NCI-H1105 treated with DMSO at 0.1 percent for 48 hours (cell line): ENCODE measurements around the gene NHP2.
"Not testable (repeated sequence)": the region's sequence is repeated elsewhere in the genome, so short reads cannot be mapped to it uniquely, and the experiment has no call there.

Experiments
- DNase-seq: peaks from one replicate; lab custom pipeline; 2025; lab: John Stamatoyannopoulos, UW

The NHP2 gene

DNA sequence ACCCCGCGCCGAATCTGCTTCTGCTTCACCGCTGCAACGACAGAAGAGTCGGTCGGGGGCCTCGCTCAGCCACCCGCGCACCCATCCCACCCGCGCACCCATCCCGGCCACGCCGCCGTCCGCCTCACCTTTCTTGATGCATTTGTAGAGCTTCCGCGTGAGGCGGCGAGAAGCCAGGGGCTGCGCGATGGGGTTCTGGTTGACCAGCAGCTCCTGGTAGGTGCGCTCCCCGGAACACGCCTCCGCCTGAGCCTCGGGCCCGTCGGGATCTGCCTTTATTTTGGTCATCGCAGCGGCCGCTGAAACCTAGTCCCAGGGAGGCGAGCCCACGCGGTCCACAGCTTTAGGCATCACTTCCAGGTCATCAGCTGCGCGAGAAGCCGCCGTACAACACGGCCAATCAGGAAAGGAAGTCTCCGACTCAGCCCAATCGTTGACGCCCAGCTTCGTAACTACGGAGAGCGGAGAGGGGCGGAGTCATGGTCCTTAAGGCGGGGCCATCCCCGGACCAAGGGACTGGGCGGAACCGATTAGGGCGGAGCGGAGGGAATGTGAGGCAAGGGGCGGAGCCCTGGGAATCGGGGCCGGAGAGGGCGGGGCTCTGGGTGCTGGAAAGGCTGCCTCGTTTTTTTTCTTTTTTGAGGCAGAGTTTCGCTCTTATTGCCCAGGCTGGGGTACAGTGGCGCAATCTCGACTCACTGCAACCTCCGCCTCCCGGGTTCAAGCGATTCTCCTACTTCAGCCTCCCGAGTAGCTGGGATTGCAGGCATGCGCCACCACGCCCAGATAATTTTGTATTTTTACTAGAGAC, at the start of gene NHP2:
NHP2 (minus strand) TSS at position 356 of the 811 bp plus-strand sequence; CDS start at position 288, 68 bp downstream.
- peak; percentile 87 for DNase-seq

GRCh38 chr5:178202541-178202940, 48.9 kb upstream of the NHP2 start:
- DNase-seq: no peak

GRCh38 chr5:178201927-178202235, 48.2 kb upstream of the NHP2 start:
- no peak for DNase-seq

DNA sequence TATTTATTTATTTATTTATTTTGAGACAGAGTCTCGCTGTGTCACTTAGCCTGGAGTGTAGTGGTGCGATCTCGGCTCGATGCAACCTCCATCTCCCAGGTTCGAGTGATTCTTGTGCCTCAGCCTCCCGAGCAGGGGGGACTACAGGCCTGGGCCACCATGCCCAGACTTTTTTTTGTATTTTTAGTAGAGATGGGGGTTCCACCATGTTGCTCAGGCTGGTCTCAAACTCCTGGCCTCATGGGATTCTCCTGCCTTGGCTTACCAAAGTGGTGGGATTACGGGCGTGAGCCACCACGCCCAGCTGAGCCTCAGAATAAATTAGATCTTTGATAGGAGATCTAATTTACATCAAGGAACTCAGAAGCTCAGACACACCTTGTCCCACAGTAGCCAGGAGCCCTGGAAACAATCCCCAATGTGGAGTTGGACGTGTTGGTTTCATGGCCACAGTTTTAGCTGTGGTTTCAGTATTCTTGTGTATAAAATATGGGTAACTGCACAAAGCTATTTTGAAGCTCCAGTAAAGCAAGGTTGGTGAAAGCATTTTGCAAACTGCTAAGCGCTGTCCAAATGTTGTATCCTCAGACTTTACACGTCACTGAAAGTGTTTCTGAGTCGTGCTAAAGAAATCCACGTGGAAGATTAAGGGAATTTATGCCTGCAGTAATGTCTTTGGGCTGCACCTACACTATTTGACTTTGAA, 47.7 kb upstream of the NHP2 start:
- DNase-seq: no peak

GRCh38 chr5:178199581-178200434, 46.1 kb upstream of the NHP2 start:
- no peak for DNase-seq

DNA sequence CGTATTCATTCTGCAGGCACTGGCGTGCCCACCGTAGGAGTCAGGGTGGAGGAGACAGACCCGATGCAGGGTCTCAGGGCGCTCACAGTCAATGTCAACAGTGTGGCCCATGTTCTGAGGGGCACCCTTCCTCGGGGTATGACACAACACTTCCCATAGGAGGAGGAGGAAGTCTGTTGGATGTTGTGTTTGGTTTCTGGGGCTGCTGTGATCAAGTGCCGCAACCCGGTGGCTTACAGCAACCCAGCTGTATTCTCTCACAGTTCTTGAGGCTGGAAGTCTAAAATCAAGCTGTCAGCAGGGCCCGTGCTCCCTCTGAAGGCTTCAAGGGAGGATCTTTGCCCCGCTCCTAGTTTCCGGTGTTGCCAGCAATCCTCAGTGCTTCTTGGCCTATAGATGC, 45.0 kb upstream of the NHP2 start:
- no peak for DNase-seq

DNA sequence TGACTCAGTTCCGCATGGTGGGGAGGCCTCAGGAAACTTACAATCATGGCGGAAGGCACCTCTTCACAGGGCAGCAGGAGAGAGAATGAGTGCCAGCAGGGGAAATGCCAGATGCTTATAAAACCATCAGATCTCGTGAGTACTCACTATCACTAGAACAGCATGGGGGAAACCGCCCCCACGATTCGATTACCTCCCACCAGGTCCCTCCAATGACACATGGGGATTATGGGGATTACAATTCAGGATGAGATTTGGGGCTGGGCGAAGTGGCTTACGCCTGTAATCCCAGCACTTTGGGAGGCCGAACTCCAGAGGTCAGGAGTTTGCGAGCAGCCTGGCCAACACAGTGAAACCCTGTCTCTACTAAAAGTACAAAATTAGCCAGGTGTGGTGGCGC, 44.5 kb upstream of the NHP2 start:
- not testable (repeated sequence) for DNase-seq

DNA sequence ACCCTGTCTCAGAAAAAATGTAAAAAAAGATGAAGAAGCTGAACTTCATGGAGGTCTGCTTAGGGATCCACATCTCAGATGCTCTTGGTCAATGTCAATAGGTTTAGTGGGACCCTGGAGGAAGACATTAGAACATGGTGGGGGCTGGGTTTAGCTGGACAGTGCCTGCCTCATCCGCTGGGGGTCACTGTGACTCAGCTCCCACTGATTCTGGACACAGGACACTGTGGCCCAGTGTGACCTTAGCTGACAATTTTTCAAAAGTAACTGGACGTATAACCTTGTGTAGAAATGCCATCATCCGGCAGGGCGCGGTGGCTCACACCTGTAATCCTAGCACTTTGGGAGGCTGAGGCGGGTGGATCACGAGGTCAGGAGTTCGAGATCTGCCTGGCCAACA, 43.3 kb upstream of the NHP2 start:
- DNase-seq: no peak

DNA sequence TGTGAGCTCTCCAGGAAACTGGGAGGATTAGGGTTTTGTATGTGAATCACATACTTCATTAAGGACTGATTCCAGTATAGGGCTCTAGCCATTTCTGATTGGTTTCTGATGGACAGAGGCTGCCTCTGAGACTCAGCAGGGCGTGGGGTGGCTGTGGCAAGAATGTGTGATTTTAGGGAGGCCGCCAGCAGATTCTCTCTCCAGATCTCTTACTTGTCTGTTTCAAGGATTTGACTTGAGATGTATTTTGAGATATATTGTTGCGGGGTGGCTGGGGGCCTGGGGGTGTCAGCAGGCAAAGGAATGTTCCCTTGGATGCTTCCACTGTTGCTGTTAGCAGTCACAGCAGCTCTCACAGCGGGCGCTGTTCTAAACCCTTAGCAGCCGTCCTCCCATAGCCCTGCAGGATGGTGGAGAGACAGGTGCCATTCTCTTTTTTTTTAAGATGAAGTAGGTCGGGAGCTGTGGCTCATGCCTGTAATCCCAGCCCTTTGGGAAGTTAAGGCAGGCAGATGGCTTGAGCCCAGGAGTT, 42.7 kb upstream of the NHP2 start:
- no peak for DNase-seq

DNA sequence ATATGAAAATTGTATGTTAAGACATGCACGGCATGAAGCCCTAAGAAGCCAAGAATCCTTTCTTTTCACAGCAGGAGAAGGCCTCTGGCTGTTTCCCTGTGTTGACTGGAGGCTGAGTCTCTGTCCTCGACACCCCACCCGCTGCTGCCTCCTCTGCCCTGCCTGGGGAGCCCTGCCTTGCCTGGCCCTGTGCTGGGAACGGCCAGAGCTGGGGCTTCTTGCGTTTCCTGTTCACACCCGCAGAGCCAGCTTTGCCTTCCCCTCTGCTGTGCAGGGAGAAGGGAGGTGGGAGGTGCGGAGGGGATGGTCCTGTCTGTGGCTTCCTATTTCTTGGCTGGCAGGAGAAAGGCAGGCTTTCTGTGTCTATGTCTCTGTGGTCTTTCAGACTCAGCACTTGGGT, 40.3 kb upstream of the NHP2 start:
- DNase-seq: no peak

DNA sequence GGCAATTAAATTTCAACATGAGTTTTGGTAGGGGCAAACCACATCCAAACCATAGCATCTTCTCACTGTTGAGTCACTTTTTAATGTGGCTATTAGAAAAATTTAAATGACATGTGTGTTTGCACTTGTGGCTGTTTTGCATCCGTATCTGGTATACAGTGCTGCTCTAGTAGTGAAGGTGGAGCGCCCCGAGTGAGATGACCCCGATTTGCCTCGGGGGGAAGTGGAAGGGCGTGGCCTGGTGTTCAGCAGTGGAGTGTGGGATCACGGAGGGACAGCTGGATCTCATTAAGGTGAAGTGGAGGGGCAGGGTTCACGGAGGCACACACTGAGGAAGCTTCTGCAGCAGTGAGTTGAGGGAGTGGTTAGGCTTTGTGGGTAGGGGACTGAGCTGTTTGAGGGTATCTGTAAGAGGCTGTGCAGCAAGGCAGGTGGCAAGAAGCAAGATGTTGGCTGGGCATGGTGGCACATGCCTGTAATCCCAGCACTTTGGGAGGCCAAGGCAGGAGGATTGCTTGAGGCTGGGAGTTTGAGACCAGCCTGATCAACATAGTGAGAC, 39.6 kb upstream of the NHP2 start:
- DNase-seq: no peak

DNA sequence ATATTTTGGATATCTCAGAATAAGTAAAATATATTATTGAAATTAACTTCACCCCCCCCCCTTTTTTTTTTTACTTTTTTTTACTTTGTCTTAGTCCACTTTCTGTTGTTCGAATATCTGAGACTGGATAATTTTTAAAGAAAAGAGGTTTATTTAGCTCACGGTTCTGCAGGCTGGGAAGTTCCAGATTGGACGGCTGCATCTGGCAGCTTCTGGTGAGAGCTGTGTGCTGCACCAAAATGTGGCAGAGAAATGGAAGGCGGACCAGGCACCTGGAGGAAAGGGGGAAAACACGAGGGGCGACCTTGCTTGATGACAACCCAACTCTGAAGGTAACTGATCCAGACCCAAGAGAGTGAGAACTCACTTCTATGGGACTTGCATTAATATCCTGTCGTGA, 39.1 kb upstream of the NHP2 start:
- DNase-seq: no peak

- no peak for DNase-seq
These were observed 38.6 kb upstream of the NHP2 start for GRCh38 chr5:178192244-178192643.

DNA sequence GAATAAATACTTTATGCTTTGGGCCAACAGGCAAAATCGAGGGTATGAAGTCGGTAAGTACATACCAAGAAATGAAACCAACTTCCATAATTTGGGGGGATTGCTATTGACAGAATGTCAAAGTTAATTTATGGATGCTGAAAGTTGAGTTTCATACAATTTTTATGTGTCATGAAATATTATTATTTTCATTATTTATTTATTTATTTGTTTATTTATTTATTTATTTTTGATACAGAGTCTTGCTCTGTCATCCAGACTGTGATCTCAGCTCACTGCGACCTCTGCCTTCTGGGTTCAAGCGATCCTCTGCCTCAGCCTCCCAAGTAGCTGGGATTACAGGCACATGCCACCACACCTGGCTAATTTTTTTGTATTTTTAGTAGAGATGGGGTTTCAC, 38.0 kb upstream of the NHP2 start:
- no peak for DNase-seq

- no peak for DNase-seq
These were observed 35.7 kb upstream of the NHP2 start for GRCh38 chr5:178189433-178189832.

GRCh38 chr5:178187014-178187413, 33.3 kb upstream of the NHP2 start, which contains the start of gene GMCL2:
Gene GMCL2 (minus strand): TSS chr5:178187371. CDS start chr5:178187299, 72 bp downstream.
- no peak for DNase-seq

- no peak for DNase-seq
These were observed 32.7 kb upstream of the NHP2 start for GRCh38 chr5:178186427-178186826.

- no peak for DNase-seq
These were observed 28.6 kb upstream of the NHP2 start for GRCh38 chr5:178182158-178182876.

GRCh38 chr5:178180141-178180863, 26.6 kb upstream of the NHP2 start:
- no peak for DNase-seq

DNA sequence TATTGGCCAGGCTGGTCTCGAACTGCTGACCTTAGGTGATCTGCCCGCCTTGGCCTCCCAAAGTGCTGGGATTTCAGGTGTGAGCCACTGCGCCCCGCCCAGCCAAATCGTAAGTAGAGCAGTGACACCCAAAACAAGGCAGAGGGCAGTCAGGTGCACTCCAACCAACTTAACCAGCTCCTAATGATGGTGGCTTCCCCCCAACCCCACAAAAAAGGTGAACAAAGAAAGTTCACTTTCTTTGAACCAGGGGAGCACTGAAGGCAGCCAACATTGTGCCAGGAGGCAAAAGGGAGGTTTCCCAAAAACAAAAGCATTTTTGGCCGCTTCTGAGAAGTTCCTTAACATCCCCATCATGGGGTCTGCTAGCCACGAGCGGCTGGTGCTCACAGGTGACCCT, 23.9 kb upstream of the NHP2 start:
- DNase-seq: no peak

DNA sequence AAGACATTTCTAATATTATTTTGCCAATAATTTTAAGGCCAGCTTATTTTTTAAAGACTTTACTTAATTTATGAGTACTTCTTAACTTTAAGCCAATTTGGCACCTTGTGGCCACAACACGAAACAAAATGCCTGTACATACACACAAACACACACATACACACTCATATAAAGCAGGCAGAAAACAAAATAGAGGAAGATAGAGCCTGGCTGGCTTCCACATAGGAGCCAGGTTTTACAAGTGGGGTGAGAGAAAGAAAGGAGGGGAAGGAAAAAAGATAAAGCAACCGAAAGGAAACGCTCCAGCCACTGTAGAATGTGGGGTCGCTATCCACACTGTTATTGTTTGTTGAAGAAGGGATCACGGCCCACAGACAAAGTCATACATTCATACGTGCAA, 23.1 kb upstream of the NHP2 start:
- DNase-seq: no peak
